H9 (cell line): ENCODE results near the gene SLC44A1. TPM values are rescaled to one million over a fixed set of nuclear protein-coding genes. Genes with fewer than 3 reads are reported as not detected.

Experiments used
- DNase-seq: peaks from one replicate; pipeline ENCODE4 v3.0.0-alpha.2; 2017
- H2AFZ ChIP-seq: one replicate; pipeline ENCODE4 v1.6.1; 2013; ENCODE audit warnings: mild to moderate bottlenecking, low read length, control low read depth, moderate library complexity
- H2AK5ac ChIP-seq: 2 replicates; pipeline ENCODE4 v1.6.1; 2013; ENCODE audit warnings: low read length, control low read depth, mixed read lengths; ENCODE audit not compliant: insufficient read length
- H2BK120ac ChIP-seq: one replicate; pipeline ENCODE4 v1.6.1; 2013; ENCODE audit warnings: low read depth, mild to moderate bottlenecking, low read length, control low read depth, inconsistent platforms; ENCODE audit not compliant: poor library complexity, severe bottlenecking
- H2BK12ac ChIP-seq: 2 replicates; pipeline ENCODE4 v1.6.1; 2013; ENCODE audit warnings: low read length, control low read depth, mixed read lengths, low read depth; ENCODE audit not compliant: insufficient read length
- H2BK15ac ChIP-seq: 2 replicates; pipeline ENCODE4 v1.6.1; 2013; ENCODE audit warnings: low read depth, low read length, control low read depth
- H2BK20ac ChIP-seq: one replicate; pipeline ENCODE4 v1.6.1; 2013; ENCODE audit warnings: low read depth, mild to moderate bottlenecking, low read length, control low read depth, inconsistent platforms; ENCODE audit not compliant: poor library complexity, severe bottlenecking
- H2BK5ac ChIP-seq: 2 replicates; pipeline ENCODE4 v1.6.1; 2013; ENCODE audit warnings: low read length, control low read depth, mixed read lengths; ENCODE audit not compliant: insufficient read length
- H3K14ac ChIP-seq: 2 replicates; pipeline ENCODE4 v1.6.1; 2013; ENCODE audit warnings: low read length, control low read depth; ENCODE audit not compliant: insufficient read depth
- H3K18ac ChIP-seq: 2 replicates; pipeline ENCODE4 v1.6.1; 2013; ENCODE audit warnings: low read depth, mild to moderate bottlenecking, mixed read lengths, low read length, control low read depth; ENCODE audit not compliant: insufficient read length
- H3K23ac ChIP-seq: 2 replicates; pipeline ENCODE4 v1.6.1; 2013; ENCODE audit warnings: low read length, control low read depth, mixed read lengths, low read depth; ENCODE audit not compliant: insufficient read length
- H3K23me2 ChIP-seq: 2 replicates; pipeline ENCODE4 v1.6.1; 2013; ENCODE audit warnings: low read depth, mild to moderate bottlenecking, mixed read lengths, low read length, control low read depth; ENCODE audit not compliant: insufficient read length, poor library complexity, severe bottlenecking
- H3K27ac ChIP-seq: 2 replicates; pipeline ENCODE4 v1.5.1; 2013; ENCODE audit warnings: low read length, control low read depth, mixed read lengths, low read depth; ENCODE audit not compliant: insufficient read length
- H3K27me3 ChIP-seq: 2 replicates; pipeline ENCODE4 v1.6.1; 2013; ENCODE audit warnings: low read length, control low read depth, inconsistent platforms; ENCODE audit not compliant: insufficient read depth
- H3K4ac ChIP-seq: 2 replicates; pipeline ENCODE4 v1.6.1; 2013; ENCODE audit warnings: low read depth, mild to moderate bottlenecking, control low read depth, inconsistent platforms, low read length, moderate library complexity
- H3K4me1 ChIP-seq: 2 replicates; pipeline ENCODE4 v1.6.1; 2013; ENCODE audit warnings: low read length, control low read depth, inconsistent platforms; ENCODE audit not compliant: insufficient read depth
- H3K4me2 ChIP-seq: 2 replicates; pipeline ENCODE4 v1.6.1; 2013; ENCODE audit warnings: low read length, control low read depth, mixed read lengths; ENCODE audit not compliant: insufficient read length, insufficient read depth
- H3K56ac ChIP-seq: 2 replicates; pipeline ENCODE4 v1.6.1; 2013; ENCODE audit warnings: low read depth, mild to moderate bottlenecking, mixed read lengths, low read length, control low read depth; ENCODE audit not compliant: insufficient read length
- H3K79me1 ChIP-seq: 2 replicates; pipeline ENCODE4 v1.6.1; 2013; ENCODE audit warnings: low read depth, mild to moderate bottlenecking, moderate library complexity, low read length, control low read depth, inconsistent platforms; ENCODE audit not compliant: insufficient read depth, poor library complexity, severe bottlenecking
- H3K79me2 ChIP-seq: 2 replicates; pipeline ENCODE4 v1.6.1; 2013; ENCODE audit warnings: low read length, control low read depth, inconsistent platforms; ENCODE audit not compliant: insufficient read depth
- H3K9ac ChIP-seq: 2 replicates; pipeline ENCODE4 v1.6.1; 2013; ENCODE audit warnings: low read length, control low read depth, mixed read lengths; ENCODE audit not compliant: insufficient read length; ENCODE audit errors: extremely low read depth
- H3K9me3 ChIP-seq: one replicate; pipeline ENCODE4 v1.6.1; 2013; ENCODE audit warnings: low read depth, low read length, inconsistent platforms; ENCODE audit not compliant: control insufficient read depth
- H3T11ph ChIP-seq: one replicate; pipeline ENCODE4 v1.6.1; 2013; ENCODE audit warnings: mild to moderate bottlenecking, low read length, control low read depth, inconsistent platforms
- H4K20me1 ChIP-seq: one replicate; pipeline ENCODE4 v1.6.1; 2013; ENCODE audit not compliant: control insufficient read depth, insufficient read length, insufficient read depth
- H4K5ac ChIP-seq: 2 replicates; pipeline ENCODE4 v1.6.1; 2013; ENCODE audit warnings: low read depth, mild to moderate bottlenecking, mixed read lengths, low read length, control low read depth; ENCODE audit not compliant: insufficient read length
- H4K8ac ChIP-seq: replicated peaks from 2 replicates; pipeline ENCODE4 v1.6.1; 2013; ENCODE audit warnings: low read length, control low read depth, mixed read lengths, low read depth; ENCODE audit not compliant: insufficient read length
- H4K91ac ChIP-seq: 2 replicates; pipeline ENCODE4 v1.6.1; 2013; ENCODE audit warnings: low read depth, mild to moderate bottlenecking, moderate library complexity, mixed read lengths, low read length, control low read depth; ENCODE audit not compliant: insufficient read length
- H3K27ac Mint-ChIP-seq, 3 experiments: 2 replicates in 2 of 3; 3 replicates in 1 of 3; pipeline ENCODE4 v1.8.0; 2020 to 2021; ENCODE audit warnings: mixed read lengths in 3 of 3, mild to moderate bottlenecking in 1 of 3, moderate library complexity in 1 of 3
- H3K27me3 Mint-ChIP-seq: 2 replicates; pipeline ENCODE4 v1.8.0; 2021; ENCODE audit warnings: low read depth, mild to moderate bottlenecking, moderate library complexity, mixed read lengths
- H3K36me3 Mint-ChIP-seq, 3 experiments: 2 replicates in 2 of 3; 3 replicates in 1 of 3; pipeline ENCODE4 v1.8.0; 2020 to 2021; ENCODE audit warnings: low read depth in 3 of 3, mixed read lengths in 3 of 3; ENCODE audit not compliant: insufficient read depth in 1 of 3
- H3K4me1 Mint-ChIP-seq, 2 experiments: 2 replicates each; pipeline ENCODE4 v1.8.0; 2020; ENCODE audit warnings: mixed read lengths in 2 of 2
- H3K4me3 Mint-ChIP-seq, 2 experiments: 2 replicates in 1 of 2; 3 replicates in 1 of 2; pipeline ENCODE4 v1.8.0; 2020 to 2021; ENCODE audit warnings: mild to moderate bottlenecking in 2 of 2, mixed read lengths in 2 of 2, moderate library complexity in 1 of 2
- H3K9me3 Mint-ChIP-seq, 2 experiments: 2 replicates in 1 of 2; 3 replicates in 1 of 2; pipeline ENCODE4 v1.8.0; 2020; ENCODE audit warnings: mild to moderate bottlenecking in 2 of 2, mixed read lengths in 2 of 2, moderate library complexity in 1 of 2
- CTCF ChIP-seq: fragments of 200-600 bp; sonication (generic); conservative IDR thresholded peaks from 3 replicates; pipeline ENCODE4 v1.8.0; 2021; ENCODE audit warnings: antibody characterized with exemption, mild to moderate bottlenecking
- WGBS: extraction: QIAGEN DNeasy Blood & Tissue Kit; methylation state at CpG from one replicate; pipeline ENCODE4 v1.1.7; 2013; ENCODE audit warnings: missing lambda C conversion rate, low lambda C conversion rate, mixed read lengths; ENCODE audit not compliant: insufficient read length; ENCODE audit errors: extremely low coverage; 5-methylcytosine and 5-hydroxymethylcytosine counted together
- total RNA-seq: library from RNA; stranded (reverse); gene quantifications from 2 replicates; pipeline ENCODE4 v1.2.1, GENCODE V29; 2021

SLC44A1 gene
- total RNA-seq, 1 experiment from 2014 or later, result 60.7 TPM

GRCh38 chr9:105403552-105404248 lies 159.2 kb downstream of the SLC44A1 start:
- Histone ChIP-seq H4K8ac (no peak overlapping the region), H3K56ac (no peak overlapping the region), H4K5ac (peak overlapping the region; percentile 93), H3K79me2 (no peaks in the 10 kb centered on the region), H3K14ac (peak overlapping the region; percentile 91; the same call in 1 of the 2 replicates), H3K18ac (peak overlapping the region; percentile 92), H3T11ph (peak overlapping the region; percentile 47), H3K23me2 (no peaks in the 10 kb centered on the region), H2AK5ac (no peak overlapping the region), H2BK20ac (no peak overlapping the region), H3K4me1 (peaks cover 17% of the 10 kb centered on the region), H2BK15ac (no peak overlapping the region), H3K79me1 (no peaks in the 10 kb centered on the region), H3K27me3 (no peaks in the 10 kb centered on the region), H2BK120ac (no peak overlapping the region), H4K20me1 (no peaks in the 10 kb centered on the region), H3K9ac (peak overlapping the region; percentile 36), H3K9me3 (no peaks in the 10 kb centered on the region), H3K4me2 (peak overlapping the region; percentile 89), H3K23ac (no peak overlapping the region), H2BK12ac (no peak overlapping the region), H4K91ac (peak overlapping the region; percentile 89), H3K27ac (peak overlapping the region; percentile 96), H2AFZ (peak overlapping the region; percentile 7), H2BK5ac (no peak overlapping the region), H3K4ac (no peak overlapping the region; the same call in 1 of the 2 replicates)
- no peak for TF ChIP-seq CTCF
- no peaks in the 10 kb centered on the region for H3K27me3 Mint-ChIP-seq
- peak overlapping the region; percentile 25 to 64 for H3K4me3 Mint-ChIP-seq
- H3K4me1 Mint-ChIP-seq, result peaks cover 50 to 51% of the 10 kb centered on the region in 2 experiments
- H3K9me3 Mint-ChIP-seq, result peaks cover 3% of the 10 kb centered on the region in 2 experiments; a peak in 3 of 5 replicates
- peaks cover 0 to 12% (median 2%) of the 10 kb centered on the region in 3 experiments; a peak in 5 of 7 replicates for H3K36me3 Mint-ChIP-seq
- peak; percentile 46 for DNase-seq
- H3K27ac Mint-ChIP-seq, result peak overlapping the region; percentile 91 to 99 (median 99)
- no CpG with 5 or more reads among the region's 6 CpGs for WGBS
